ENCODE measurements around the gene COX7A2L.

DNA sequence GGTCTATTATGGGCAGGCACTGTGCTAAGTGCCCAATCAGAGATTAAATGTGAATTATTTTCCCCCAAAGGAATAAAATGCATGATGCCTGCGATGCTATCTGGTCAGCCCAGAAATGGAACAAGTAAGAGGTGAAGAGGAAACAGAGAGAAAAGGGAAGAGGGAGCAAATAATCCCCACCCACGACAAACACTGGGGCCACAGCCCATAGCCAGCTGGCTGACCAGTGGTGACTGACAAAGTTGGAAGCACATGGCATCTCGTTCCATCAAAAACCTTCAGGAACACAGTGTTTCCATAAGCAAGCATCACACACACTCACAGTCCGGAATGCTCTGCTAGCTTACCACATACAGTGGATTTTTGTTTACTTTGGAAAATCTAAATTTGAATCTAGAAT is 21.1 kb upstream of the COX7A2L start:
- TF ChIP-seq SIN3A (IDR thresholded peaks at IDR 0.05; ENCODE audit: borderline replicate concordance, insufficient read depth, low read length), result no peak
- no peak for TF ChIP-seq POLR2AphosphoS5 (IDR thresholded peaks at IDR 0.05; ENCODE audit: low read depth, low read length)
- TF ChIP-seq TAF1 (IDR thresholded peaks at IDR 0.05; ENCODE audit: borderline replicate concordance, insufficient read depth, low read length), result no peak
- TF ChIP-seq, protein P1, sequence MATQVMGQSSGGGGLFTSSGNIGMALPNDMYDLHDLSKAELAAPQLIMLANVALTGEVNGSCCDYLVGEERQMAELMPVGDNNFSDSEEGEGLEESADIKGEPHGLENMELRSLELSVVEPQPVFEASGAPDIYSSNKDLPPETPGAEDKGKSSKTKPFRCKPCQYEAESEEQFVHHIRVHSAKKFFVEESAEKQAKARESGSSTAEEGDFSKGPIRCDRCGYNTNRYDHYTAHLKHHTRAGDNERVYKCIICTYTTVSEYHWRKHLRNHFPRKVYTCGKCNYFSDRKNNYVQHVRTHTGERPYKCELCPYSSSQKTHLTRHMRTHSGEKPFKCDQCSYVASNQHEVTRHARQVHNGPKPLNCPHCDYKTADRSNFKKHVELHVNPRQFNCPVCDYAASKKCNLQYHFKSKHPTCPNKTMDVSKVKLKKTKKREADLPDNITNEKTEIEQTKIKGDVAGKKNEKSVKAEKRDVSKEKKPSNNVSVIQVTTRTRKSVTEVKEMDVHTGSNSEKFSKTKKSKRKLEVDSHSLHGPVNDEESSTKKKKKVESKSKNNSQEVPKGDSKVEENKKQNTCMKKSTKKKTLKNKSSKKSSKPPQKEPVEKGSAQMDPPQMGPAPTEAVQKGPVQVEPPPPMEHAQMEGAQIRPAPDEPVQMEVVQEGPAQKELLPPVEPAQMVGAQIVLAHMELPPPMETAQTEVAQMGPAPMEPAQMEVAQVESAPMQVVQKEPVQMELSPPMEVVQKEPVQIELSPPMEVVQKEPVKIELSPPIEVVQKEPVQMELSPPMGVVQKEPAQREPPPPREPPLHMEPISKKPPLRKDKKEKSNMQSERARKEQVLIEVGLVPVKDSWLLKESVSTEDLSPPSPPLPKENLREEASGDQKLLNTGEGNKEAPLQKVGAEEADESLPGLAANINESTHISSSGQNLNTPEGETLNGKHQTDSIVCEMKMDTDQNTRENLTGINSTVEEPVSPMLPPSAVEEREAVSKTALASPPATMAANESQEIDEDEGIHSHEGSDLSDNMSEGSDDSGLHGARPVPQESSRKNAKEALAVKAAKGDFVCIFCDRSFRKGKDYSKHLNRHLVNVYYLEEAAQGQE (IDR thresholded peaks at IDR 0.05; ENCODE audit: insufficient read depth in 1 of 2, low read depth in 2 of 2, low read length in 2 of 2), result no peak
- no peak for TF ChIP-seq FOXP2 (optimal IDR thresholded peaks at IDR 0.05; ENCODE audit: borderline replicate concordance, extremely low read depth, extremely low read length, insufficient read depth)
